HG02763 (cell line): ENCODE data around the gene TUBB3.

ENCODE experiments used
- ATAC-seq: cut with Tn5 transposase; IDR thresholded peaks from one replicate; pipeline ENCODE4 v1.9.1; 2021; ENCODE audit warnings: mild to moderate bottlenecking, moderate library complexity; ENCODE audit not compliant: unreplicated experiment

TUBB3 gene

DNA sequence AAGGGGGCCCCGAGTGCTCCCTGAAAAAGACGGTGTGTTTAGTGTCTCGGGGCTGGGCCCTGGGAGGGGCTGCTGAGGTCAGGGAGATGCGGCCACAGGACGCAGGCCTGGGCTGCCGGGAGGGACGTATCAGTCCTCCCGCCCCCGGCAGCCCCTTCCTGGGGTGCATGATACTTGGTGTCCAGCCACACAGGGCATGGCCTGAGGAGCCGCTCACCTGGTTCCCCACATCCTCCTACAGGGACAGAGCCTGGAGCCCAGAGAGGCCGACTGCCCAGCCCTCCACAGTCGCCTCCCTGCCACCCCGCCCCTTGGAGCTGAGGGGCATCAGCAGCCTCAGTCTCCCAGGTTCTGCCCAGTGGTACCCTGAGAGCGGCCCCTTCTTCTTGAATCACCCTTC lies 13.4 kb downstream of the TUBB3 start:
- ATAC-seq = no peak

DNA sequence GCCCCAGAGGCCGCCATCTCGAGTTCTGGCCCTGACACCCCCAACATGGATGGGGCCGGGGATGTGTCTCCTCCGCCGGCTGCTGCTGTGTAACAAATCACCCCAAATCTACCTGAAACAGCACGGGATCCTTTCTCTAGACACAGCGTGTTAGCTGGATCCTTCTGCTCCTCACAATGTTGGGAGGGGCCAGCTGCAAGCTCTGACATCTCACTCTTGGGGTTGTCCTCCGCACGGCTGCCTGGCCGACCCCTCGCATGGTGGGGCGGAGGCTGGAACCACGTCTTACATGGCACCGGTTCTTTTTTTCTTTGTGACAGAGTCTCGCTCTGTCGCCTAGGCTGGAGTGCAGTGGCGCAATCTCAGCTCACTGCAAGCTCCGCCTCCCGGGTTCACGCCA lies 13.8 kb downstream of the TUBB3 start:
- no peak for ATAC-seq

DNA sequence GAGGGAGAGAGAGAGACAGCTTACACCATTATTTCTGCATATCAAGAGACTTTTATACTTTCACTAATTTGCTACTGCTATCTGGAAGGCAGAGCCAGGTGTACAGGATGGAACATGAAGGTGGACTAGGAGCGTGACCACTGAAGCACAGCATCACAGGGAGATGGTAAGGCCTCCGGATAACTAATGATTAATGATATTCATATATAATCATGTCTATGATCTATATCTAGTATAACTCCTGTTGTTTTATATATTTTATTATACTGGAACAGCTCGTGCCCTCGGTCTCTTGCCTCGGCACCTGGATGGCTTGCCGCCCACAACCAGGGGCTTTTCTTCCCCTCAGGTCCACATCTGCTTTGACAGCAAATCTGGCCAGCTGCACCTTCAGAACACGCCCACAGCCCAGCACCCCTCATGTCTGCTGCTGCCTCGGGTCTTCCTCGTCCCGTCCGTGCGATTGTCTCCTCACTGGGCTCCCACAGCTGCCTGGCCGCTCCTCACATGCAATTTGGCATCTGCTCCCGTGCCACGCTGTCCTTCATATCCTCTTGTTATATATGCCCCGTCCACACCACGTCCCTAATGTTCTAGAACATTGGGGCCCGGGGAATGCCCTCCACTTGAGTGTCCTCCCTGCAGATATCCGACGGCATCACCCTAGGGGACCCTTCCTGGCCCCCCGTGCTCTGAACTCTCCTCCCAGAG lies 15.2 kb downstream of the TUBB3 start:
- ATAC-seq = no peak

DNA sequence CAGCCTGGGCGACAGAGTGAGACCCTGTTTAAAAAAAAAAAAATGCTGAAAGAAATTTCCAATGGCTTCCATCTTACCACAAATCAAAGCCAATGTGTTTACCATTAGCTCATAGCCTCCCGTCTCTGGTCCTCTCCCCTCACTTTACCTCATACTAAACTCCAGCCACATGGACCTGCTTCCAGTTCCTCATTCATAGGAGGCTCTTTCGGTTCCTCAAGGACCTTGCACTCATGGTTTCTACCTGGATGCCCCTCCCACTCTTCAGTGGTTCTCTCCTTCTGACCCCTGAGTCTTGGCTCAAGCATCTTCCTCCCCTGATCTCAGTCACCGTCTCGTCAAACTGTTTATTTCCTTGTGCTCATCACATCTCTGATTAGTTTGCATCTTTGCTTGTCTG lies 21.6 kb downstream of the TUBB3 start:
- ATAC-seq = no peak

GRCh38 chr16:89945654-89946053 lies 22.5 kb downstream of the TUBB3 start:
- no peak for ATAC-seq

GRCh38 chr16:89946515-89946914 lies 23.4 kb downstream of the TUBB3 start:
- ATAC-seq = no peak

- ATAC-seq = no peak
Measured at GRCh38 chr16:89949121-89949742, 26.1 kb downstream of the TUBB3 start.

DNA sequence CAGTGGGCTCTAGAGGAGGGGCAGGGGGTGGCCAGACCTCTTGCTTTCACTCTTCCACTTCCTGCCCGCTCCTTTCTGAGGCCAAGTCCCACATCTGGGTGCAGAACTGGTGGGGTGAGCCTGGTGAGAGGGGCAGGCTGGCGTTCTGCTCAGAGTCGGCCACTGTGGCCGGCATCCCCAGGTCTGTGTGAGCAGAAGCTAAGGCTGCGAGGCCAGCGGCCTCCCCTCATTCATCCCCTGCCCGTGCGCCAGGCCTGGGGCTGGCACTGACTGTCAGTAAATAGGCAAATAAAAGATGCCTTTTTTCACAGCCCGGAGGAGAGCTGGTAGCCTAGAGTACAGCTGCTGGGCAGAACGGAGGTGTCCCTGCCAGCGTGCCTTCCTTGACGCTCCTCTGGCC lies 26.6 kb downstream of the TUBB3 start:
- ATAC-seq = no peak

- no peak for ATAC-seq
Measured at GRCh38 chr16:89951509-89951908, 28.4 kb downstream of the TUBB3 start.

- no peak for ATAC-seq
Measured at GRCh38 chr16:89952049-89952448, 28.9 kb downstream of the TUBB3 start.

DNA sequence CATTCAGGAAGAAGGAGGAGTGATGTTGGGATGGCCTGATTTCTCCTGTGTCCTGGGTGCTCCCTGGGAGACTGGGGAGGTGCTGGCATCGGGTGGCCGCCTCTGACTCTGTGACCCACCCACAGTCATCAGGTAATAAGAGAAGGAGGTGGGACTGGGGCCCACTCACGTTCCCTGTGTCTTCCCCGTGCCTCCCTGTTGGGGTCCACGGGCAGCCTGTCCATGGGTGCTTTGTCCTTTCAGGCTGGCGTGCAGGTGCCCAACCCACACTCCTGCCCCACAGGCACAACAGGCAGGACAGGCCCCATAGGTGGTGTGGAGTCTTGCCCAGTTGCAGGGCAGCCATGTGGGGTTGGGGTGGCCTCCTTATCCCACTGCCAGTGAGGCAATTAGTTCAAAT lies 29.4 kb downstream of the TUBB3 start:
- ATAC-seq = no peak

GRCh38 chr16:89953671-89954406 lies 30.7 kb downstream of the TUBB3 start:
- peak; percentile 58 for ATAC-seq

- no peak for ATAC-seq
Measured at GRCh38 chr16:89954462-89954861, 31.3 kb downstream of the TUBB3 start.

DNA sequence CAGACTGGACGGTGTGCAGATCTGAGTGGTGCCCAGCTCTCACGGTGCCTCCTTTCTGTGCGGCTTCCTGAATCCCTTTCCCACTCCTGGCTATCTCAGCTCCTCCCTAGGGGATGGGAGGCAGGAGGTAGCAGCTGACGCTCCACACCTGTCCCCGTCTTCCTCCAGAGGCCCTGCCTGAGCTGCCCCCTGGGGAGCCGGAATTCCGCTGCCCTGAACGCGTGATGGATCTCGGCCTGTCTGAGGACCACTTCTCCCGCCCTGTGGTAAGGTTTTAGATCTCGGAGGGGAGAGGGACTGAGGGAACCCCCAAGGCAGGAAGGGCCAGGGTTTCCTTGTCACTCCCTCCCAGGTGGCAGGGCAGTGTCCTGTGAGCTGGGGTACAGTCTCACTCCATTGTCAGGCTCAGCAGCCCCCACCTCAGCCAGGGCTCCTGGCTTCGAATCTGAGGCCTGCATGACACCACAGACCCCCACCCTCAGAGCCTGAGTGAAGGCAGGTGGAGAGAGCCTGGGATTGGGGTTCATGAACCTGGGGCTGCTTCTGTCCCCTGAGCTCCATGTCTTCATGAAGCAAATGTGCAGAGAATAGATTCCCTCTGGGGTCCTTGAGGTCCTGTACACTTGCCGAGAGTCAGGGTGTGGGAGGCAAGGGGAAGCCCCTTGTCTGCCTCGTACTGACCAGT lies 32.0 kb downstream of the TUBB3 start:
- ATAC-seq = no peak

DNA sequence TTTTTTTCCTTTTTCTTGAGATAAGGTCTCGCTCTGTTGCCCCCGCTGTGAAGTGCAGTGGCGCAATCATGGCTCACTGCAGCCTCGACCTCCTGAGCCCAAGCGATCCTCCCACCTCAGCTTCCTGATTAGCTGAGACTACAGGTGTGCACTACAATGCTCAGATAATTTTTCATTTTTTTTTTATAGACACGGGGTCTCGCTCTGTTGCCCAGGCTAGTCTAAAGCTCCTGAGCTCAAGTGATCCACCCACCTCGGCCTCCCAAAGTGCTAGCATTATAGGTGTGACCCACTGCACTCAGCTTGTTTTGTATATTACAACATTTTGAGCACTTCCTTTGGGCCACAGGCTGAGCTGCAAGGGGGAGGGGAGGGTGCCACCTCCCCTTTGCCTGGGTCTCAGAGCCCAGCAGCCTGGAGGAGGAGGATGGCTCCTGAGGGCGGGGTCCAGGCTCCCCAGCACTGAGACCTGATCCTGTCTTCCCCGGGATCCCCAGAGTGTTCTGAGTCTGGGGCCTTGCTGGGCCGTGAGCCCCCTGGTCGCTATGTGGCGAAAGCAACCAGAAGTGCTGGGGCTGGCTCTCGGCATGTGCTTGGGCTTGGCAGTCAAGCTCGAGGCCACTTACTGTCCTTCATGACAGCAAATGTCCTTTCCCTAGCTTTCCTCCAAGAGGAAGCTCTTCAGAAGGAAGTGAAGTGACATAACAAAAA lies 33.5 kb downstream of the TUBB3 start:
- no peak for ATAC-seq

- no peak for ATAC-seq
Measured at GRCh38 chr16:89957216-89957785, 34.2 kb downstream of the TUBB3 start.

- ATAC-seq = no peak
Measured at GRCh38 chr16:89958068-89958467, 34.9 kb downstream of the TUBB3 start.

DNA sequence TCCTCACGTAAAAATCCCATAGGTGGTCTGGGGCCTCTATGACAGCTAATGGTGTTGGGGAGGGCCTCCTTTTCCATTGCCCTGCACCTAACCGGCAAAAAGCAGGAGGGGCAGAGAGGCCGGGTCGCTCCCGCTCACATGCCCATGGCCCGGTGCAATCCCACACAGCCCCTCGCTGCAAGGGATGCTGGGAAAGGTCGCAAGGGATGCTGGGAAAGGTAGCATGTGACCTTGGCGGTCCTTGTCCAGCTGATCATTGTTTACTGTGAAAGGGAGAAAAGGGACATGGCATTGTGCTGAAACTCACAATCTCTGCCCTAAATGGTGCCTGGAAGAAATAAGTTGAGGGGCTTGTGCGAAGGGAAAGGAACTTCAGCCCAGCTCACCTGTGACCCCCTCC lies 35.5 kb downstream of the TUBB3 start:
- no peak for ATAC-seq

DNA sequence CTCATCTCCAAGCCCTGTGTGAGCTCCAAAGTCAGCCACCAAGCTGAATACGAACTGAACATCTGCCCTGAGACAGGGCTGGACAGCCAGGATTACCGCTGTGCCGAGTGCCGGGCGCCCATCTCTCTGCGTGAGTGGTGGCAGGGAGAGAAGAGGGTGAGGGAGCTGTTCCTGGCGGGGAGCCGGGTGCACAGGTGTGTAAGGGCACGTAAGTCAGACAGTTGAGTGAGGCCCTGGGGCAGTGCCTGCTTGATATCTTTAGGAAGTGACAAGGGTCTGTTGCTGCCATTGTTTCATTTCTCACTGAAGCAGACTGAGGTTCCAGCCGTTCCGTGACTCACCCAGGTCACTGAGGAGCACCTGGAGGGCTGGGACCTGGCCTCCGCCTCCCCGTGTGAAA lies 37.8 kb downstream of the TUBB3 start:
- no peak for ATAC-seq

GRCh38 chr16:89961920-89962319 lies 38.8 kb downstream of the TUBB3 start:
- no peak for ATAC-seq
